Activated CD4-positive, alpha-beta T cell treated with anti-CD3 and anti-CD28 coated beads, Interleukin-10, Interleukin-2, amounts not matched to agents 100 ng/mL and 50 ng/mL, durations not matched to agents 16 hours and 8 hours (primary cell): Measurements from ENCODE around the gene WNT2B.

ENCODE experiments used
- DNase-seq: peaks from one replicate; pipeline ENCODE4 v3.0.0-alpha.2; 2020

WNT2B gene

DNA sequence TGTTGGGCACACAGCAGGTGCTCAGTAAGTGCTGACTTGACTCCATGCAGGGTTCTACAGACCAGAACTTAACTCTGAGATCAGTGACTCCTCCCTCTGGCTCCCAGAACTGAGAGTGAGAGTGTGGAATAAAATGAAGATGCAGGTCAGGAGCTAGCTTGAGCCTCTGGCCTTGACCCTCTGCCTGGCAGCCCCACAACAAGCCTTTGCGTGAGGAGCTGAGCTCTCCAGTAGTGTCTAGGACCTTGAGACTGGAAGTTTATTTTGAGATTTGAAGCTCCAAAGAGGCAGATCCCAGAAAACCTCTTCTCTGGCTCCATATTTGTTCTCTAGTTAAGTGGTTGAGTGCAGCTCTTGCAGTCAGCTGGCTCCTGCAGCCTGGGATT is 3.4 kb upstream of the WNT2B start:
- DNase-seq: no peak

DNA sequence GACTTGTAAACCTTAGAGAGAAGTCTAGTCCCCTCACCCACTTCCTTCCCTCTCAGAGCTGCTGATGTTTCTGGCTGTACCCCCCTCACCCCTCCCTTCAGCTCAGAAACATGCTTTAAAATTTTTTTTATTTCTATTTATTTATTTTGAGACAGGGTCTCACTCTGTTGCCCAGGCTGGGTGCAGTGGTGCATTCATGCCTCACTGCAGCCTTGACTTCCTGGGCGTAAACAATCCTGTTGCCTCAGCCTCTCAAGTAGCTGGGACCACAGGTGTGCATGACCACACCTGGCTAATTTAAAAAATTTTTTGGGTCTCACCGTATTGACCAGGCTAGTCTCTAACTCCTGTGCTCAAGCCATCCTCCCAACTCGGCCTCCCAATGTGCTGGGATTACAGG is 2.9 kb upstream of the WNT2B start:
- DNase-seq: no peak

DNA sequence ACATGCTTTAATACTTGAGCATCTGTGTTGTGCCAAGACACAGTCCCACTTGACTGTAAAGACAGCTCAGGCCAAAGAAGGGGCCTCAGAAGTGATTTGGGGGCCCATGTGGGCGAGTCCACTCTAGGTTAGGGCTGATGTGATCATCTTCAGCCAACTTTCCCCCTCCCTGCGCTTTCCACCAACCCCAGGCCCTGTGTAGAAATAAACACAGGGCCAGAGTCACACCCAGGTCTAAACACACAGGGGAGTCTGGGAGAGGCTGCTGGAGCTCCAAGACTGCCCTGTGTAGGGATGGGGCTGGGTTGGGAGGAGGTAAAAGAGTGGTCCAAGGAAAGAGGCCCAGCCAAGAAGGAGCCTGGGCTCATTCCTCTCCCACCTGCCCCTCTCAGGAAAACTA is 2.5 kb upstream of the WNT2B start:
- DNase-seq: no peak

DNA sequence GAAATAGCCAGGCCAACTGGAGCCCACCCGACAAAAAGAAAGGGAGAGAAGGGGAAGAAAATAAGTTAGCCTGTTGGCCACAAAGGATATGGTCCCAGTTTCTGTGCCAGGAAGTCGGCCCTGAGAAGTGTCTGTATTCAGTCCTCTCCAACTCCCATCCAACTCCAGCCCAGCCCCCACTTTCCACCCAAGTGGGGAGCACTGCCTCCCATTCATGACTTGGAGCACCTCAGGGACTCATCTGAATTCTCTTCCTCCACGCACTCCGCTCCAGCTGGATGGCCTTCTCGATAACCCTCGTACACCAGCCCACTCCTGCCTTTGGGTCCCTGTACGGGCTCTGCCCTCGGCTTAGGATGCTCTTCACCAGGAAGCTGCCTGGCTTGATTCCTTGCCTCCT is 2.0 kb upstream of the WNT2B start:
- DNase-seq: no peak

DNA sequence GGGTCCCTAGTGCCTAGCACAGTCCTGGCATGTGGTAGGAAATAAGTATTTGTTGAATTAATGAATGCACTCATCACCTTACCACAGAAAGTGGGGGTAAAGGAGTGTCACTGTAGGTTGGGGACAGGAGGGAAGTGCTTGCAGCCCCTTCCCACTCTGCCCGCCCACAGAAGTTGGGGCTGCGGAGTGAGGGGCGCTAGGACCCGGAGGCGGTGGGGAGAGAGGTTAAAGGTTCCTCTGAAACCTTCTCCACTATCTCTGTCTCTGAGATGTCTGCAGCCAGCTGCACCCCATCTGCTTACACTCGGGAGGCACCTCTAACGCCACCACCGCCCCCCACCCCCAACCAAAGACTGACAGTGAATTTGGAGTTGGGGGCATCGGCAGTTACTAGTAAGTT is 1.4 kb upstream of the WNT2B start:
- no peak for DNase-seq

DNA sequence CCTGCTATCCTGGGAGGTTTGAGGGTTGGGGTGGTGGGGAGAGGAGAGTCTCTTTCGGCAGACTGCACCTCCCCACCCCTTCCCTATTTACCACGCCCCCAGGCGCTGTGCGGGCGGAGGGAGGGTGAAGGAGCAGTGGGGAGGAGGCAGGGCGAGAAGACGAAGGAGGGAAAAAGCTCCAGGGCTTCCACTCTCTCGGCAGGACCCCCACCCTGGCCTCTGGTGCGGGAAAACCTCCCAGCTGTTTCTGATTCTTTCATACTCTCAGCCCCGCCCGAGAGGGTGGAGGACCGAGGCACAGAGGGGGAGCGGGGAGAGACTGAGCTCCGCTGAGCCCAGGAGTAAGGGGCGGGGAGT is 866 bp upstream of the WNT2B start:
- DNase-seq: peak; percentile 12

DNA sequence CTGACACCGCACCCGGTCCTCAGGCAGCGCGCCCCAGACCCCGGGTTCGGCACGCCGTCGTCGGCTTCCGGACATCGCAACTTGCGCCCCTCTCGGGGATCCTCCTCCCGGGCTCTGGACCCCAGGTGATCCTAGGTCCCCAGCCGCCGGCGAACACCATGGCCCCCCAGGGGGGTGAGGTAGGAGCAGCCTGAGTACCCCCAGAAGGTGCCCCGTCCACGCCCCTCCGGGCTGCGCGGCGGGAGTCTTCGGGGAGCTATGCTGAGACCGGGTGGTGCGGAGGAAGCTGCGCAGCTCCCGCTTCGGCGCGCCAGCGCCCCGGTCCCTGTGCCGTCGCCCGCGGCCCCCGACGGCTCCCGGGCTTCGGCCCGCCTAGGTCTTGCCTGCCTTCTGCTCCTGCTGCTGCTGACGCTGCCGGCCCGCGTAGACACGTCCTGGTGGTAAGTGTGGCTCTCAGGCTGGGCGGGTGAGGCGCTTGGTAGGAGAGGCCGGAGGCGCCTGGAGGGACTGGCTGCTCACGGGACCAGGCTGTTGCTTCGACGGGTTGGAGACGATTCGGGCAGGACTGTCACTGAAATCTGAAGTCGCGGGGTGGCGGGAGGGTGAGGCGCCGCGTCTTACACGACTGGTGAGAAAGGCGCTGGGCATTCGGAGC is 367 bp downstream of the WNT2B start:
- no peak for DNase-seq

DNA sequence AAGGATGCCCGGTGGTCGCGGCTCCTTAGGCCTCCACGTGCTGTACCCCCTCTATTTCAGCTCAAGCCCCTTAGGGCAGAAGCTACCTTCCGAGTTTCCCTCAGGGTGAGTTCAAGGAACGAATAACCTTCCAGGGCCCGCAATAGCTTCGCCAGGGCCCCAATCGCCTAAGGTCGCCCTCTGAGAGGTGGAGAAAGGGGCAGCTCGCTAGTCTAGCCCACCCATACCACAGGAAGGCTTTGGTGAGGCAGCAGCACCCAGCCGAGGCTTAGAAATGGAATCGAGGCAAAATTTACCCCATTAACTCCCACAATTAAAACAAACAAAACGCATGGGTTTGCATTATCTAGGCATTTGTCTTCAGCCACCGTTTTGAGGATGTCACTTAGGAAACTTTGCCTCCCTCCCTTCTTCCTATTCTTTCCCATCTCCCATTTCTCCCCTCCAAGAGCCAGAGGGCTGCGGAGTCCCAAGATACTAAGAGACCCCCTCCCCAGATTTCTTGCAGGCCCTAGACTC is 954 bp downstream of the WNT2B start:
- DNase-seq: no peak

DNA sequence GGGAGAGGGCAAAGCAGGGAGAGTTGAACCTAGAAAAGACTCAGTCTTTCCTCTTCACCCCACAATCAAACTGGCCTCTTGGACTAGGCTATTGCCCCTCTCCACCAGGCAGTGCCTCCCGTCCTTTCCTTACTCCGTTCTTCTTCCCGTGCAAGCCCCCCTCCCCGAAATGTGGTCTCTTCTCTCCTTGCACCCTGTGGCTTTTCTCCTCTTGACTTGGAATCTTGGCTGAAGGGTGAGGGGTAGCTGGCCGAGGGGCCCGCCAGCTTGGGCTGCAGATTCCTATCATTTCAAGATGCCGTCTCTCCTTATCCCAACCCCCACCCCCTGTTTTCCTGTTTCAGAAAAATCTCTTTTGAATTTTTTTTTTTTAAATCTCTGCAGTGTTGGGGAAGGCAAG is 1.6 kb downstream of the WNT2B start:
- DNase-seq: no peak

DNA sequence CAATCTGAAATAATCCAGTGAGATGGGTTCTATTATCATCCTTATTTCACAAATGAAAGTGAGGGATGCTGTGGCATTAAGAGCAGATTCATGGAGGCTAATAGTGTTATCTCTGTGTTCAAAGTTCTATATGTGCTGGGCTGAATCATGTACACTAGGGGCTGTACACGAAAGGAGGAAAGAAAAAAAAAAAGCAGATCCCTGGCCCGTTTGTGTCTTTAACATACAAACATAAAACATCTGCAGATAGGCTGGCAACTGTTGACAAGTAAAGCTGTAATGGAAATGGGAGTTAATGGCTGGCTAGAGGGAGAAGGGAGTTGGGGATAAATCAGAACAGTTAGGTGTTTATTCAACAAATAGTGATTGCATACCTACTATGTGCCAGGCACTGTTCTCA is 3.1 kb downstream of the WNT2B start:
- no peak for DNase-seq

DNA sequence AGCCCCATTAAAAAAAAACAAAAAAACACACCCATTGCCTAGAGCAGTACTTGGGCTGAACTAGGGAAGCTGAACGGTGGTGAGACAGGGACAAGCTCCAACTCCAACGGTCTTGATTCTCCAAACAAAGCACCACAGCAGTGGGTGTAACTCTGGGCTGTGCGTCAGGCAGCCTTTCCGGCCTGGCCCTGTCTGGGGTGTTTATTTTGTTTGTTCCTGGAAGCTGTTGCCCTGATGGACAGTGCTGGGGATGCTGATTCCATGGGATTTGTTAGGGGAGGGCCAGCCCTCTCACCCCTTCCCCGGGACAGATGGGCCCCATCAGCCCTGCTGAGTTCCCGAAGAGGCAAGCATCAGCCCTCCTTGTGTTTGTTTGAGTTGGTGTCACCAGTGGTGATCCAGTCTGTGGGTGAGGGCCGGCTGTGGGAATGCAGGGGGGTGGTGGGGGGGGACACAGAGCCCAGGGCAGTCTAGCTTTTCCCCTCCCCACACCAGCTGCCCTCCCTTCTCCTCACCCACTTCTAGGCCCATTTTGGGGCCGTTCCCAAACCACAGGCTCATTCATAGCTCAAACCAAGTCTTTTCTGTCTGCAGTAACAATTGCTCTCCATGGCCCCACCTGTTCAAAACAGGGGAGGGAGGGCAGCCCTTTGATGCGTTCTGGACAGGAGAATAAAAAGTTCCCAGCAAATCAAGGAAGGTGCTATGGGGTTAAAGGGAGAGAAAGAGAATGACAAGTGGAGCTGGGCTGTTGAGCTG is 4.5 kb downstream of the WNT2B start:
- DNase-seq: no peak

DNA sequence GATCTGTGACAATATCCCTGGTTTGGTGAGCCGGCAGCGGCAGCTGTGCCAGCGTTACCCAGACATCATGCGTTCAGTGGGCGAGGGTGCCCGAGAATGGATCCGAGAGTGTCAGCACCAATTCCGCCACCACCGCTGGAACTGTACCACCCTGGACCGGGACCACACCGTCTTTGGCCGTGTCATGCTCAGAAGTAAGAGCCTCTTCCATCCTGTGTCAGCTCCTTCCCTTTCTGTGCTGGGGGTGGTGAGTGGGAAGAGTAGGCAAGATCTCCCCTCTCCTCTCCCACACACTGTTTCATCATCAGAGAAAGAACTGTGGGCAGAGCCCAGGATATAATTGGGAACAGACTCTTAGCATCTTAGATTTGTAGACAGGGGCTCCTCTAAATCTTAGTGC is 6.1 kb downstream of the WNT2B start:
- no peak for DNase-seq

DNA sequence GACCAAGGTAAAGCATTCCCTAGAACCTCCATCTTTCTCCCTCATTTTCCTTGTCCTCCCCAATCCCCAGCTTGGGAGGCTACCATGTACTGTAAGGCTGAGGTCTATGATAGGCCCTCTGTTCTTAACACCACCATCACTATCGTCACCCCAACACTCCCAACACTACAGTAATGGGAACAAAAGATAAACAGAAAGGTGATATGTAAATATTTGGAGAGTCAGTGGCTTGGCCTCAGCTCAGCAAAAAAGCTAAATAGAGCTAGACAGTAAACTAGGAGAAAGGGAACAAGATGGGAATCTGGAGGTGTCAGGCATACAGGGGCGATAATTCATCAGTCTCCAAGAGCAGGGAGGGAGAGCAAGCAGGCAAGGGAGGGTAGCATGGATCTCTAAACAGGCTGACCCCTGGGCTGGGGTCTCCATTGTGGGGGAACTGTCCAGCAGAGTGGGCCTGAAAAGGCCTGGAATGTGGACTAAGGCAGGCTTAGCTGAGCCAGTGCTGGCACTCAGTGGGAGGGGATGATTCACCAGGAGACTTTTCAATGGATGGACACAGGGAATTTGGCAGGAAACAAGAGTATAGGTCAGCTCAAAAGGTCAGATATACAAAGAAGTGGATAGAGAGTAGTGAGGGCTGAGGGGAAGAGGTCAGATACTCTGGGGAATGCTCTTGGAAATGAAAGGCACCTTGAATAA is 6.7 kb downstream of the WNT2B start:
- DNase-seq: no peak

DNA sequence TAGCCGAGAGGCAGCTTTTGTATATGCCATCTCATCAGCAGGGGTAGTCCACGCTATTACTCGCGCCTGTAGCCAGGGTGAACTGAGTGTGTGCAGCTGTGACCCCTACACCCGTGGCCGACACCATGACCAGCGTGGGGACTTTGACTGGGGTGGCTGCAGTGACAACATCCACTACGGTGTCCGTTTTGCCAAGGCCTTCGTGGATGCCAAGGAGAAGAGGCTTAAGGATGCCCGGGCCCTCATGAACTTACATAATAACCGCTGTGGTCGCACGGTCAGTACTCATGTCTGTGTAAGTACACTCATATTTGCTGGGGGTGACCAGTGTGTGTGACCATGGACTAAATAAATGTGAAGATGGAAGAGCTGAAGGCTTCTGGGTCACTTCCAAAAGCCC is 7.4 kb downstream of the WNT2B start:
- no peak for DNase-seq

DNA sequence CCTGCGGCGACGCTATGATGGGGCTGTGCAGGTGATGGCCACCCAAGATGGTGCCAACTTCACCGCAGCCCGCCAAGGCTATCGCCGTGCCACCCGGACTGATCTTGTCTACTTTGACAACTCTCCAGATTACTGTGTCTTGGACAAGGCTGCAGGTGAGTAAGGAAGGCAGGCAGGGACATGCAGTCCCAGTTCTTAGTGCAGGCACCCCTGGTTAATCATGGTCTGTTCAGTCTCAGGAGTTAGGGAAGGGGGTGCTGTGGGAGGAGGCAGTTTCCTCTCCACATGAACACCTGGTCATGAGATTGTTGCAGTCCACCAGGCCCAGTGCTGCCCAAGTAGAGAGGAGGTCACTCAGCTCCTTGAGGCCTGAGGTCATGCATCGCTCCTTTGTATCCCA is 8.5 kb downstream of the WNT2B start:
- no peak for DNase-seq

DNA sequence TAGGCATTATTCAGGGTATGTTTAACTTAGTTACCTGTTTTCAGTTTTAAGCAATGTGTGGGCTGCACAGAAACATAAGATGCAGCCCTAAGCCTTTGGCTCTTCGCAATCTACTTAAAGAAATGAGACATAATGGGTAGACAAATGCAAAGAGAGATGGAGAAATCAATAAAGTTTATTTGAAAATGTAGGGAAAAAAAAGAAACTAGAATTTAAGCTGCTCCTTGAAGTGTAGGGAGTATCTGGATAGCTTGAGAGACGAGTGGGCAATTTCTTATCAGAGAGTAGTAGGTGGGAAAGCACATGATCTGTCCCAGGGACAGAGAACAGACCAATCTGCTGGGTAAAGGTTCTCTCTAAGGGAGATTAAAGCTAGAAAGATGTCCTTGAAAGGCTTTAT is 8.9 kb downstream of the WNT2B start:
- DNase-seq: no peak

DNA sequence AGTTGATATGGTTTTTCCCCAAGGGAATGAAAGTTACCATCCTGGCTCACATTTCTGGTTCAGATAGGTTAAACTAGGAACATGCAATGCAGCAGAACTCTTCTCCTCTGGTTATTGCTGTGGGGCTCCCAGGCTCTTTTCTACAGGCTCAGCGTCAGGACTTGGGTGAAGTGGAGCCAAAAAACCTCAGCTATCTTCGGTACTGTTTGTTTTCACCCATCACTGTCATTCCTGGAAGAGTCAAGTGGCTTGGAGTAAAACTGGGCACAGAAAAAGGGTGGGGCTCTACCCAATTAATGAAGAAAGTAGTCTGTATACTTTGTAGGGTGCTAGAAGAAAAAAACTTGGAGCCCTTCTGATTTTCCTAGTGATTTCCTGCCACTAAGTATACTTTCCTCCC is 9.4 kb downstream of the WNT2B start:
- DNase-seq: no peak

DNA sequence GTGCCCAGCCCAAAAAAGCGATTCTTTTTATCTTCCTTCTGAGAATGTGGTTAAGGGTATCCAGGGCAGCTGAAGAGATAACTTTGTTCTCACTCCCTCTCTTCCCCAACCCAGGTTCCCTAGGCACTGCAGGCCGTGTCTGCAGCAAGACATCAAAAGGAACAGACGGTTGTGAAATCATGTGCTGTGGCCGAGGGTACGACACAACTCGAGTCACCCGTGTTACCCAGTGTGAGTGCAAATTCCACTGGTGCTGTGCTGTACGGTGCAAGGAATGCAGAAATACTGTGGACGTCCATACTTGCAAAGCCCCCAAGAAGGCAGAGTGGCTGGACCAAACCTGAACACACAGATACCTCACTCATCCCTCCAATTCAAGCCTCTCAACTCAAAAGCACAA is 11.4 kb downstream of the WNT2B start:
- DNase-seq: no peak

DNA sequence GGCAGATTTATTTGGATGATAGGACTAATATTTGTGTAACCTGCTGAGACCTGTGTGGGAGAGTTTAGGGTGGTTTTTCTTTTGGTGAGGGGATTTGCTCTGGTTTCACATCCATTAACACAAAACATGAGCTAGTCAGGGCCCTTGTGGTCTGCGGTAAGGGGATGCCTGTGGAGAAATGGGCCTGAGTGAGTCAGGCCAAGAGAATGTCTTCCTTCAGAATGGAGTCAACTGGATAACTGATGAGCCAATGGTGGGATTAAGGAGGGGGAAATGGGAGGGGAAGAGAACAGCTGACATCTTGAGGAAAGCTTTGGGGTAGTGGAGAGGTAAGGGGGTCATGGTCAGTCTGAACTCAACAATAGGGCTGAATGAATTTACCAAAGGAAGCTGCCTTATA is 13.9 kb downstream of the WNT2B start:
- no peak for DNase-seq

DNA sequence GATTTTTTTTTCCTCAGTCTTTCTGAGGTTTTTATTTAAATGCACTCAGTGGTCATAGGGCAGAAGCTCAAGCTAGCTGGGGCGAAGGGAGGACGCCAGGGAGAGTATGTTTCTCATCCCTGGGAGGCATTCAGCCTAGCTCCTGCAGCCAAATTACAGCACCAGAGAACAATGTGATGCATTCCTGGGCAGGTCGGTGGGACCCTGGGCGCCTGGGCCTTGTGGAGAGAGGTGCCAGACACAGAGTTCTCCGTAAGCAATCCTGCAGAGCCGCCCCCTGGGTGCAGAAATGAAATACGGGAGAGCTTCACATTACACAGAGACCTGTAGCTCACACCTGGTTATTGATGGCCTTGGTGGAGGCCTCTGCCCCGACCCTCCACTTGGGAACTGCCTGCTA is 15.5 kb downstream of the WNT2B start:
- no peak for DNase-seq

DNA sequence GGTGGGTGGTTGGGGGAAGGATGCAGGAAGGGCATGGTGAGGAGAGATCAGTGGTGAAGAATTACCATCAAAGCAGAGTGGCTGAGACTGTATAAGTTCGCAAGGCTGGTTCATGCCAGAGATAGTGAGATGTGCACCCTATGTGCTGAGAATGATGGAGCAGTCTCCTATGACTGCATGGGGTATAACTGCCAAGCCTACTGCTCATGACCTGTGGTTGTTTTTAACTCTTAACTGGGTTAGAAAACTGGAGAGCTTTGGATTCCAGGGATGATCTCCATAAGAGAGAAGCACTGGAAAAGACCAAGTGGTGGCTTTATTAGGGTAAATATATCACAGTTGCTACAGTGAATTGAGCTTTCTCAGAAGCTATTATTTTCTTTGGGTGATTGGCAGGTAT is 16.2 kb downstream of the WNT2B start:
- no peak for DNase-seq

DNA sequence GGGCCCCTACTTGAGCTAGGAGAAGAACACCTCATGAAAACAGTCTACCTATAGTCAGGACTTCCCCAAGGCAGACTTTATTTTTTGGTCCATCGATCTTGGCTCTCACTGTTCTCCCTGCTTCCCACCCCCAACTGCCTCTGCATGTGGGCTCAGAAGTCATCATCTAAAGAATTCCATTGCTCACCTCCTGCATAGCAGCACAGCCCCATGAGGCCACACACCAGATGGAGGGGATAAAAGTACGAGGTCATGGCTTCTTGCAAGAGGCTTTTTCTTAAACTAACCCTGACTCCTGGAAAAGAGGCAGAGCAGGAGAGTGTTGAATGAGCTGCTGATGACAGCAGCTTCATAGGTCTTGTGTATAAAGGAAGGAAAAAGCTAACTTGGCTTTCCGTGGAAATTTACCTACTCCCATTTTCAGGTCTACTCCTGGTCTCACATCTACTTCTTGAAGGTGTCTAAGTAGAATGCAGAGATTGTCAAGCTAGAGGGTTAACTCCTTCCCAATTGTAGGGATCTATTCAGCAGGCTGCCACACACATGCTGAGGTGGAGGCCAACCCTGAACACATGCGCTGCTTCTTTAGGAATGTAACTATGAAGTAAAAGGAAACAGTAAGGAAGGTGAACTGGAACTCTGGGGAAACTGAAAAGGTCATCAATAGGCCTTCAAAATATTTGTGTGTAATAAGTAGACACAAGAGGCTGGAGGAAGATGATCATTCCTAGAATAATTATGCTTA is 18.7 kb downstream of the WNT2B start:
- DNase-seq: no peak

DNA sequence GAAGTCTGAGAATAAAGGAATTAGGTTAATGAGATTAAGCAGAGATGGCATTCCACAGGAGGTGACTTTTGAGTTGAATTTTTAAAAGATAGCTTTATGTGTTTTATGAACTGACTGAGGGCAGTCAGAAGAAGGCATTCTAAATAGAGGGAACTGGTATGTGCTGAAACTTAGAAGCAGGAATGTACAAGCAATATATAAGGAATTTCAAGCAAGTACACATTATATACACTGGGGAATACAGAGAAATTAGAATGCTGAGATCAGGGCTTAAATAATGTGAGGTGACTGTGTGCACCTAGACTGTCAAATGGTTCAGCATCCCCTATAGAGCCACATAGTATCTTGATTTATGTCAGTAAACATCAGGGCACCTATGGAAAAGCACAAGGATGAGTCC is 19.3 kb downstream of the WNT2B start:
- DNase-seq: no peak

DNA sequence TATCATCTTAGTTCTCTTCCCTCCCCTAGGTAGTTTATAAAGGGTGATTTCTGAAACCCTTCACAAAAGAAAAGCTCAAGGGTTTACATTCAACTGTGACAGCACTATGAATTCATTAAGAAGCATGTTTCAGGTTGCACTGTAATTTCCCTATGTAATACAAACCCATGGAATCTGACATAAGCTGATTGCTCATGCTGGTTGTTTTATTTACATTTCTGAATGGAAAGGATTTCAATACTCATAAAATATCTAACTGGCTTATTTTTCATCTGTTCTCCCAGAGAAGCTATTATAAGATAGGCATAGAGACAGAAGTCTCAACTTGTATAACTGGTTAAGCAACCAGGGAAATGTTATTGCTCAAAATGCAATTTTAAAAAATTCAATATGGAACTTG is 20.5 kb downstream of the WNT2B start:
- no peak for DNase-seq
